HCT116 (cell line): ENCODE data around the gene NDRG3. TPM values are rescaled to one million over a fixed set of nuclear protein-coding genes. Genes with fewer than 3 reads are reported as not detected.

Experiments
- ATAC-seq: fragments of 200-7000 bp; cut with Tn5 transposase; 2 replicates; pipeline ENCODE4 v1.9.1; 2020; ENCODE audit warnings: mild to moderate bottlenecking, moderate library complexity
- BruUV-seq: library from RNA; stranded (reverse); fragments of 400-500 nt; replicated peaks from 2 replicates; lab custom pipeline; 2021; lab: Mats Ljungman, UMichigan
- CTCF ChIA-PET: fragments of 300-600 bp; sonication (Branson Sonifier 250); formaldehyde crosslinking; loops from one replicate; lab custom pipeline; 2021; ENCODE audit warnings: antibody characterized with exemption; lab: Charles Lee
- POLR2A ChIA-PET: fragments of 300-600, 350-600 bp; sonication (Branson Sonifier 250); formaldehyde crosslinking; loops from one replicate; lab custom pipeline; 2021; ENCODE audit warnings: antibody characterized with exemption; lab: Charles Lee
- RAD21 ChIA-PET, 2 experiments: fragments of 300-600 bp; sonication (Branson Sonifier 250); formaldehyde crosslinking; loops; one replicate each; lab custom pipeline; 2023; ENCODE audit warnings: low total read pairs in 2 of 2; ENCODE audit not compliant: uncharacterized antibody in 2 of 2, unreplicated experiment in 2 of 2, low non-redundant PET in 1 of 2; lab: Charles Lee
- DNase-seq: peaks from one replicate; pipeline ENCODE4 v3.0.0-alpha.2; 2010; ENCODE audit warnings: low read depth, low spot score
- H2AFZ ChIP-seq: fragments of 200-600 bp; shearing (Covaris generic), sonication (generic); 2 replicates; pipeline ENCODE4 v1.6.1; 2017; ENCODE audit warnings: low read depth, mixed run types, mixed read lengths, antibody characterized with exemption, low read length; ENCODE audit not compliant: poor library complexity, severe bottlenecking
- H3K27ac ChIP-seq: 2 replicates; pipeline ENCODE4 v1.5.1; 2012; ENCODE audit warnings: low read depth, low read length
- H3K27me3 ChIP-seq: fragments of 200-600 bp; sonication (generic); 2 replicates; pipeline ENCODE4 v1.6.1; 2016; ENCODE audit warnings: mixed run types, low read length, mixed read lengths; ENCODE audit not compliant: insufficient read depth
- H3K36me3 ChIP-seq, 2 experiments: fragments of 200-500 bp in 1 of 2; fragments of 200-600 bp in 1 of 2; sonication (Bioruptor generic) in 1 of 2; sonication (generic) in 1 of 2; 2 replicates each; pipeline versions ENCODE4 v1.5.1 to v1.6.1; 2014 to 2016; ENCODE audit warnings: low read length in 2 of 2, inconsistent platforms in 1 of 2, mixed read lengths in 1 of 2, mixed run types in 1 of 2; ENCODE audit not compliant: insufficient read depth in 2 of 2, control insufficient read depth in 1 of 2
- H3K4me1 ChIP-seq, 2 experiments: fragments of 200-600 bp in 1 of 2; sonication (generic) in 1 of 2; 2 replicates each; pipeline versions ENCODE4 v1.5.1 to v1.6.1; 2012 to 2017; ENCODE audit warnings: low read length in 2 of 2, inconsistent platforms in 1 of 2, mild to moderate bottlenecking in 1 of 2, mixed read lengths in 1 of 2, mixed run types in 1 of 2, moderate library complexity in 1 of 2; ENCODE audit not compliant: insufficient read depth in 2 of 2, control insufficient read depth in 1 of 2
- H3K4me2 ChIP-seq: fragments of 200-600 bp; sonication (generic); 2 replicates; pipeline ENCODE4 v1.6.1; 2017; ENCODE audit warnings: mixed run types, low read length, mixed read lengths
- H3K4me3 ChIP-seq, 2 experiments: fragments of 200-600 bp in 1 of 2; sonication (generic) in 1 of 2; replicated peaks in 1 of 2; 2 replicates each; pipeline ENCODE4 v1.5.1; 2011 to 2016; ENCODE audit warnings: low read length in 2 of 2, control low read depth in 1 of 2, low read depth in 1 of 2, mild to moderate bottlenecking in 1 of 2, mixed read lengths in 1 of 2, mixed run types in 1 of 2
- H3K79me2 ChIP-seq: fragments of 200-600 bp; sonication (generic); 2 replicates; pipeline ENCODE4 v1.6.1; 2017; ENCODE audit warnings: mild to moderate bottlenecking, mixed run types, low read length, moderate library complexity, mixed read lengths; ENCODE audit not compliant: insufficient read depth
- H3K9ac ChIP-seq: fragments of 200-600 bp; sonication (generic); 2 replicates; pipeline ENCODE4 v1.6.1; 2016; ENCODE audit warnings: low read length, mixed read lengths
- H3K9me2 ChIP-seq: fragments of 200-600 bp; sonication (generic), shearing (Covaris generic); 2 replicates; pipeline ENCODE4 v1.6.1; 2017; ENCODE audit warnings: mixed run types, mild to moderate bottlenecking, moderate library complexity; ENCODE audit not compliant: insufficient read depth
- H3K9me3 ChIP-seq, 2 experiments: fragments of 200-500 bp in 1 of 2; fragments of 200-600 bp in 1 of 2; sonication (Bioruptor generic) in 1 of 2; sonication (generic) in 1 of 2; 2 replicates each; pipeline ENCODE4 v1.6.1; 2014 to 2017; ENCODE audit warnings: low read length in 2 of 2, mixed read lengths in 2 of 2, inconsistent platforms in 1 of 2, low read depth in 1 of 2, mild to moderate bottlenecking in 1 of 2, mixed run types in 1 of 2, moderate library complexity in 1 of 2; ENCODE audit not compliant: control insufficient read depth in 1 of 2, insufficient read depth in 1 of 2
- H4K20me1 ChIP-seq: fragments of 200-600 bp; sonication (generic), shearing (Covaris generic); 2 replicates; pipeline ENCODE4 v1.6.1; 2017; ENCODE audit warnings: mixed run types, mild to moderate bottlenecking, moderate library complexity; ENCODE audit not compliant: insufficient read depth
- EZH2 ChIP-seq: fragments of 200-600 bp; sonication (generic); IDR thresholded peaks from 2 replicates; pipeline ENCODE4 v1.6.1; 2017; ENCODE audit warnings: antibody characterized with exemption, mixed run types
- EZH2phosphoT487 ChIP-seq: fragments of 200-600 bp; IDR thresholded peaks from 2 replicates; pipeline ENCODE4 v1.6.1; 2018; ENCODE audit warnings: antibody characterized with exemption, borderline replicate concordance
- RAD21 ChIP-seq: IDR thresholded peaks from 2 replicates; pipeline ENCODE4 v1.6.1; 2012; ENCODE audit warnings: low read depth, mild to moderate bottlenecking
- SIN3A ChIP-seq: IDR thresholded peaks from 2 replicates; pipeline ENCODE4 v1.6.1; 2012; ENCODE audit warnings: low read depth
- SRF ChIP-seq: IDR thresholded peaks from 2 replicates; pipeline ENCODE4 v1.6.1; 2012; ENCODE audit warnings: low read depth
- ZFX ChIP-seq: fragments of 450-650 bp; IDR thresholded peaks from 2 replicates; pipeline ENCODE4 v1.6.1; 2017
- intact Hi-C: fragments of 100-400 bp; cut with micrococcal nuclease; formaldehyde crosslinking; loops from 2 replicates; pipeline ENCODE4 v1.10.0; 2022
- total RNA-seq: library from RNA; stranded (reverse); gene quantifications from one replicate; pipeline ENCODE4 v1.2.1, GENCODE V29; 2021; ENCODE audit not compliant: unreplicated experiment
- TF ChIP-seq, protein P1 (sequence below), 3 experiments: fragments of 200-600 bp in 1 of 3; sonication (generic) in 1 of 3; IDR thresholded peaks in 2 of 3; conservative IDR thresholded peaks in 1 of 3; 2 replicates each; pipeline ENCODE4 v1.5.1; 2012 to 2017; ENCODE audit warnings: low read depth in 2 of 3, low read length in 2 of 3, antibody characterized with exemption in 1 of 3, borderline replicate concordance in 1 of 3, control low read depth in 1 of 3, mild to moderate bottlenecking in 1 of 3, mixed read lengths in 1 of 3, mixed run types in 1 of 3, moderate library complexity in 1 of 3; ENCODE audit not compliant: insufficient read depth in 1 of 3
- TF ChIP-seq, protein P2 (sequence below): IDR thresholded peaks from 2 replicates; pipeline ENCODE4 v1.6.1; 2011; ENCODE audit warnings: mild to moderate bottlenecking, low read length, moderate library complexity; ENCODE audit not compliant: insufficient replicate concordance; ENCODE audit errors: extremely low read depth
- TF ChIP-seq, protein P3 (sequence below): IDR thresholded peaks from 2 replicates; pipeline ENCODE4 v1.6.1; 2012

The NDRG3 gene
- total RNA-seq, 1 experiment from 2014 or later: 29.3 TPM

DNA sequence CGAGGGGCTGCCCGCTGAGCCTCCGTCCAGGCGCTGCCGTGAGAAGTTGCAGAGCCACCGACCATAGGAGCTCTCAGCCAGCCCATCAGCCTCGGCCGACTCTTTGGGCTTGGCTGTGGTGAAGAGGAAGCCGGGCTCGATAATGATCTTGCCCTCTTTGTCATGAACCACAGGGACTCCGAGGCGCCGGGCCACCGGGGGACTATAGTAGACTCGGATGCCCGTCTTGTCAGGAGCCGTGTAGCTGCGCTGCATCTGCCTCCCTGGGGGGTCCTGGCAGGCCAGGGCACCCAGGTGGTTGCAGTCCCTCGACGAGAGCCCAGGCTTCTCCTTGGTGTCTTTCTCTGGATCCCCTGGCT lies 48.2 kb upstream of the NDRG3 start:
- RAD21 ChIA-PET: no interaction called here
- POLR2A ChIA-PET: no interaction called here
- Histone ChIP-seq H3K9ac (no peak overlapping the region), H3K36me3 (peaks cover 18 to 29% of the 10 kb centered on the region in 2 experiments), H3K9me2 (no peaks in the 10 kb centered on the region), H3K27me3 (no peaks in the 10 kb centered on the region), H4K20me1 (no peaks in the 10 kb centered on the region), H2AFZ (no peak overlapping the region), H3K4me3 (no peak overlapping the region), H3K9me3 (no peaks in the 10 kb centered on the region), H3K79me2 (no peaks in the 10 kb centered on the region), H3K27ac (no peak overlapping the region), H3K4me2 (no peak overlapping the region), H3K4me1 (peaks cover 0 to 2% of the 10 kb centered on the region in 2 experiments; a peak in 1 of 4 replicates)
- DNase-seq (no peak), ATAC-seq (no peak)
- no TSS peak for BruUV-seq
- CTCF ChIA-PET: no interaction called here
- intact Hi-C loops: no loop called here
- TF ChIP-seq RAD21: no peak
- TF ChIP-seq, protein P1, sequence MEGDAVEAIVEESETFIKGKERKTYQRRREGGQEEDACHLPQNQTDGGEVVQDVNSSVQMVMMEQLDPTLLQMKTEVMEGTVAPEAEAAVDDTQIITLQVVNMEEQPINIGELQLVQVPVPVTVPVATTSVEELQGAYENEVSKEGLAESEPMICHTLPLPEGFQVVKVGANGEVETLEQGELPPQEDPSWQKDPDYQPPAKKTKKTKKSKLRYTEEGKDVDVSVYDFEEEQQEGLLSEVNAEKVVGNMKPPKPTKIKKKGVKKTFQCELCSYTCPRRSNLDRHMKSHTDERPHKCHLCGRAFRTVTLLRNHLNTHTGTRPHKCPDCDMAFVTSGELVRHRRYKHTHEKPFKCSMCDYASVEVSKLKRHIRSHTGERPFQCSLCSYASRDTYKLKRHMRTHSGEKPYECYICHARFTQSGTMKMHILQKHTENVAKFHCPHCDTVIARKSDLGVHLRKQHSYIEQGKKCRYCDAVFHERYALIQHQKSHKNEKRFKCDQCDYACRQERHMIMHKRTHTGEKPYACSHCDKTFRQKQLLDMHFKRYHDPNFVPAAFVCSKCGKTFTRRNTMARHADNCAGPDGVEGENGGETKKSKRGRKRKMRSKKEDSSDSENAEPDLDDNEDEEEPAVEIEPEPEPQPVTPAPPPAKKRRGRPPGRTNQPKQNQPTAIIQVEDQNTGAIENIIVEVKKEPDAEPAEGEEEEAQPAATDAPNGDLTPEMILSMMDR (IDR thresholded peaks at IDR 0.05 in 2 of 3, conservative IDR thresholded peaks at IDR 0.05 in 1 of 3; ENCODE audit: borderline replicate concordance in 1 of 3, insufficient read depth in 1 of 3, low read depth in 2 of 3, low read length in 2 of 3): no peak

DNA sequence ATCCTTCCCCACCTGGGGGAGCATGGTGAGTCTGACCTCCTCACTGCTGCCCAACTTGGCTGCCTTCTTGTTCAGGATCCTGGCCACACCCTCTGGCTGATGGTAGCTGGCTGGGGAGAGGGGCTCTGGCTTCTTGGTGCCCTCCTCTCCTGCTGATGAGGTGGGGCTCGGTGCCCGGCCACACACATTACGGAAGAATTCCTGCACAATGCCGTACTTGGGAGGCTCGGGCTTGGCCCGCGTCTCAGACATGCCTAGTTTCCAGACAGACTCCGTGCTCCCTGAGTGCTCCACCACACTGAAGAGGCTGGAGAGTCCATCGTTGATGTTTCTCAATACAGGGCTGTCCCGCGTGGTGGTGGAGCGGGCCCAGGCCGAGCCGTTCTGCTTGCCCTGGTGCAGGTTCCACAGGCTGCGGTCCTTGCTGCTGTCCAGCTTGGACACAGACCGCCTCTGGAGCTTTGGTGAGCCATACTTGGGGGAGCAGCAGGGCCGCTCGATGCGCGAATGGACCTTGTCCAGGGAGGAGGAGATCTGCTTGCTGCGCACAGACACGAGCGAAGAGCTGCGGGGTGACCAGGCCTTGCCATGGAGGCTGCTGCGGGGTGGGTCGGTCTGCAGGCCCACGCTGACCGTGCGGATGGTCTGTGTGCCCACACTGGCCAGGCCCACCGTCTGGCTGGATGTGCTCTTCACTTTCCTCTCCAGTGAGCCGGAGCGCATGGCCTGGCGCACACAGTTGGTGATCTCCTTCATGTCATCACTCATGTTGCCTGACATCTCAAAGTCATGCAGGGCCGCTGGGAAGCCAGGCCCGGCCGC lies 47.6 kb upstream of the NDRG3 start:
- H3K4me1 ChIP-seq: peaks cover 0 to 2% of the 10 kb centered on the region in 2 experiments; a peak in 1 of 4 replicates
- no peaks in the 10 kb centered on the region for H3K9me3 ChIP-seq
- peaks cover 18 to 25% of the 10 kb centered on the region in 2 experiments for H3K36me3 ChIP-seq
- no peaks in the 10 kb centered on the region for H3K27me3 ChIP-seq
- intact Hi-C loops: no loop called here
- POLR2A ChIA-PET: no interaction called here
- no peaks in the 10 kb centered on the region for H3K79me2 ChIP-seq
- DNase-seq: no peak
- CTCF ChIA-PET: interaction anchor here (1.4 kb wide), 1 partner anchor 15 kb away, joined by 12 read pairs; no protein-coding TSS in a partner anchor
- RAD21 ChIA-PET: no interaction called here
- no peaks in the 10 kb centered on the region for H4K20me1 ChIP-seq
- ATAC-seq: no peak
- no peak overlapping the region for H3K4me3 ChIP-seq
- no peaks in the 10 kb centered on the region for H3K9me2 ChIP-seq
- H3K4me2 ChIP-seq: no peak overlapping the region
- no peak overlapping the region for H3K27ac ChIP-seq
- H3K9ac ChIP-seq: no peak overlapping the region
- H2AFZ ChIP-seq: no peak overlapping the region
- no TSS peak for BruUV-seq
- TF ChIP-seq EZH2phosphoT487 (no peak), EZH2 (no peak), ZFX (no peak), SIN3A (no peak), RAD21 (no peak), SRF (no peak)
- TF ChIP-seq, protein P1 (IDR thresholded peaks at IDR 0.05 in 2 of 3, conservative IDR thresholded peaks at IDR 0.05 in 1 of 3; ENCODE audit: borderline replicate concordance in 1 of 3, insufficient read depth in 1 of 3, low read depth in 2 of 3, low read length in 2 of 3): no peak
- TF ChIP-seq, protein P2, sequence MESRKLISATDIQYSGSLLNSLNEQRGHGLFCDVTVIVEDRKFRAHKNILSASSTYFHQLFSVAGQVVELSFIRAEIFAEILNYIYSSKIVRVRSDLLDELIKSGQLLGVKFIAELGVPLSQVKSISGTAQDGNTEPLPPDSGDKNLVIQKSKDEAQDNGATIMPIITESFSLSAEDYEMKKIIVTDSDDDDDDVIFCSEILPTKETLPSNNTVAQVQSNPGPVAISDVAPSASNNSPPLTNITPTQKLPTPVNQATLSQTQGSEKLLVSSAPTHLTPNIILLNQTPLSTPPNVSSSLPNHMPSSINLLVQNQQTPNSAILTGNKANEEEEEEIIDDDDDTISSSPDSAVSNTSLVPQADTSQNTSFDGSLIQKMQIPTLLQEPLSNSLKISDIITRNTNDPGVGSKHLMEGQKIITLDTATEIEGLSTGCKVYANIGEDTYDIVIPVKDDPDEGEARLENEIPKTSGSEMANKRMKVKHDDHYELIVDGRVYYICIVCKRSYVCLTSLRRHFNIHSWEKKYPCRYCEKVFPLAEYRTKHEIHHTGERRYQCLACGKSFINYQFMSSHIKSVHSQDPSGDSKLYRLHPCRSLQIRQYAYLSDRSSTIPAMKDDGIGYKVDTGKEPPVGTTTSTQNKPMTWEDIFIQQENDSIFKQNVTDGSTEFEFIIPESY: no peak
- TF ChIP-seq, protein P3, sequence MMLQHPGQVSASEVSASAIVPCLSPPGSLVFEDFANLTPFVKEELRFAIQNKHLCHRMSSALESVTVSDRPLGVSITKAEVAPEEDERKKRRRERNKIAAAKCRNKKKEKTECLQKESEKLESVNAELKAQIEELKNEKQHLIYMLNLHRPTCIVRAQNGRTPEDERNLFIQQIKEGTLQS: no peak
